CD14-positive monocyte (primary cell): Measurements from ENCODE around the gene TFF1. TPM values are rescaled to one million over a fixed set of nuclear protein-coding genes. Genes with fewer than 3 reads are reported as not detected.

Source experiments
- DNase-seq, 3 donors: peaks; one replicate each; pipeline ENCODE4 v3.0.0-alpha.2; 2011 to 2022
- H2AFZ ChIP-seq: 2 replicates; pipeline ENCODE4 v1.6.0; 2012; ENCODE audit warnings: mild to moderate bottlenecking, low read depth, low read length, inconsistent platforms; ENCODE audit not compliant: insufficient read depth, poor library complexity, severe bottlenecking
- H3K27ac ChIP-seq, 2 donors: 1 replicate in 1 of 2; 2 replicates in 1 of 2; pipeline ENCODE4 v1.5.1; 2012 to 2013; ENCODE audit warnings: low read length in 2 of 2, control low read depth in 1 of 2, inconsistent platforms in 1 of 2, low read depth in 1 of 2, mild to moderate bottlenecking in 1 of 2
- H3K27me3 ChIP-seq, 2 donors: one replicate each; pipeline versions ENCODE4 v1.6.0 to v1.6.1; 2011 to 2013; ENCODE audit warnings: low read length in 2 of 2; ENCODE audit not compliant: control insufficient read depth in 2 of 2, insufficient read depth in 2 of 2
- H3K36me3 ChIP-seq, 2 donors: replicated peaks in 1 of 2; 1 replicate in 1 of 2; 2 replicates in 1 of 2; pipeline versions ENCODE4 v1.5.1 to v1.6.1; 2012 to 2013; ENCODE audit warnings: low read length in 2 of 2, control low read depth in 1 of 2, inconsistent platforms in 1 of 2, mild to moderate bottlenecking in 1 of 2; ENCODE audit not compliant: insufficient read depth in 2 of 2, control insufficient read depth in 1 of 2
- H3K4me1 ChIP-seq, 2 donors: 1 replicate in 1 of 2; 2 replicates in 1 of 2; pipeline versions ENCODE4 v1.5.1 to v1.6.1; 2012 to 2013; ENCODE audit warnings: low read length in 2 of 2, control low read depth in 1 of 2, inconsistent platforms in 1 of 2, mild to moderate bottlenecking in 1 of 2, moderate library complexity in 1 of 2; ENCODE audit not compliant: insufficient read depth in 2 of 2, control insufficient read depth in 1 of 2
- H3K4me2 ChIP-seq: replicated peaks from 2 replicates; pipeline ENCODE3; 2012; ENCODE audit warnings: low read length, moderate library complexity, mild to moderate bottlenecking; ENCODE audit not compliant: poor library complexity, severe bottlenecking; ENCODE audit errors: extremely low read depth
- H3K4me3 ChIP-seq, 3 experiments: fragments of 200-600 bp in 1 of 3; sonication (generic) in 1 of 3; replicated peaks in 1 of 3; 1 replicate in 2 of 3; 2 replicates in 1 of 3; pipeline ENCODE4 v1.5.1; 2011 to 2013; ENCODE audit warnings: low read length in 3 of 3, mild to moderate bottlenecking in 3 of 3, control low read depth in 2 of 3, low read depth in 2 of 3, inconsistent platforms in 1 of 3, moderate library complexity in 1 of 3
- H3K79me2 ChIP-seq: 2 replicates; pipeline ENCODE4 v1.6.0; 2012; ENCODE audit warnings: mild to moderate bottlenecking, control low read depth, inconsistent platforms, low read length, moderate library complexity; ENCODE audit not compliant: insufficient read depth
- H3K9ac ChIP-seq: 2 replicates; pipeline ENCODE4 v1.6.0; 2017; ENCODE audit warnings: low read length, mild to moderate bottlenecking; ENCODE audit not compliant: insufficient read depth, poor library complexity, severe bottlenecking
- H3K9me3 ChIP-seq, 2 donors: replicated peaks in 1 of 2; 1 replicate in 1 of 2; 2 replicates in 1 of 2; pipeline versions ENCODE4 v1.5.1 to v1.6.1; 2012 to 2013; ENCODE audit warnings: low read length in 2 of 2, control low read depth in 1 of 2; ENCODE audit not compliant: control insufficient read depth in 1 of 2, insufficient read depth in 1 of 2
- H4K20me1 ChIP-seq: 2 replicates; pipeline ENCODE4 v1.6.0; 2012; ENCODE audit warnings: mild to moderate bottlenecking, low read length, control low read depth, moderate library complexity; ENCODE audit not compliant: insufficient read depth
- H3K27ac Mint-ChIP-seq, 7 donors: one replicate each; pipeline ENCODE4 v1.8.0; 2020; ENCODE audit warnings: mild to moderate bottlenecking in 7 of 7, mixed read lengths in 7 of 7, moderate library complexity in 6 of 7, inconsistent platforms in 2 of 7
- H3K27me3 Mint-ChIP-seq, 3 donors: one replicate each; pipeline ENCODE4 v1.8.0; 2021 to 2022; ENCODE audit warnings: low read depth in 3 of 3, mild to moderate bottlenecking in 3 of 3, mixed read lengths in 3 of 3, moderate library complexity in 3 of 3, inconsistent platforms in 1 of 3
- H3K36me3 Mint-ChIP-seq, 2 donors: one replicate each; pipeline ENCODE4 v1.8.0; 2020; ENCODE audit warnings: mixed read lengths in 2 of 2, inconsistent platforms in 1 of 2, mild to moderate bottlenecking in 1 of 2
- H3K4me1 Mint-ChIP-seq: one replicate; pipeline ENCODE4 v1.8.0; 2020; ENCODE audit warnings: mild to moderate bottlenecking, mixed read lengths
- H3K4me3 Mint-ChIP-seq, 2 donors: one replicate each; pipeline ENCODE4 v1.8.0; 2020; ENCODE audit warnings: mild to moderate bottlenecking in 2 of 2, mixed read lengths in 2 of 2, moderate library complexity in 1 of 2
- H3K9me3 Mint-ChIP-seq, 7 donors: one replicate each; pipeline ENCODE4 v1.8.0; 2020 to 2022; ENCODE audit warnings: mixed read lengths in 7 of 7, mild to moderate bottlenecking in 6 of 7, moderate library complexity in 6 of 7, inconsistent platforms in 2 of 7
- CTCF ChIP-seq: fragments of 200-600 bp; IDR thresholded peaks from one replicate; pipeline ENCODE4 v1.8.0; 2022; ENCODE audit warnings: antibody characterized with exemption, mild to moderate bottlenecking
- WGBS: methylation state at CpG from one replicate; pipeline ENCODE4 v1.1.5; 2013; ENCODE audit warnings: missing lambda C conversion rate; ENCODE audit not compliant: insufficient coverage; 5-methylcytosine and 5-hydroxymethylcytosine counted together
- intact Hi-C, 2 donors: fragments of 100-400 bp; cut with micrococcal nuclease; formaldehyde crosslinking; loops; one replicate each; pipeline versions ENCODE4 v1.15.0 to v1.15.1; 2023
- polyA plus RNA-seq, 3 donors: library from polyadenylated mRNA; depleted of rRNA in 1 of 3; unstranded in 2 of 3; stranded (reverse) in 1 of 3; fragments of 300-500 nt in 2 of 3; fragments of >200 nt in 1 of 3; fragmentation: Illumina TruSeq in 2 of 3; gene quantifications; 1 replicate in 2 of 3; 2 replicates in 1 of 3; pipeline ENCODE4 v1.2.3, GENCODE V29; 2012 to 2021

TFF1 gene
- polyA plus RNA-seq, 3 donors, result not detected

DNA sequence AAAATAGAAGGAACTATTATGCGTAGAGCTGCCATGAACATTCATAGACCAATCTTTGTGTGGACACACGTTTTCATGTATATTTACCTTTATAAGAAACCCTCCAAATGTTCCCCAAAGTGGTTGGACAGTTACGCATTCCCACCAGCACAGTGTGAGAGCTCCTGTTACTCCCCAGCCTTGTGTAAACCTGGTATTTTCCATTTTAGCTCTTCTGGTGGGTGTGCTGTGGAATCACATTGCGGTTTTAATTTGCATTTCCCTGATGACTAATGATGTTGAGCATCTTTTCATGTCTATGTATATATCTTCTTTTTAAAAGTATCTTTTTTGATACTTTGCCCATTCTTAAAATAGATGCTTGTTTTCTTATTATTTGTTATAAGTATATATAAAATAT, 34.2 kb upstream of the TFF1 start:
- Histone ChIP-seq H3K27me3 (no peaks in the 10 kb centered on the region), H3K79me2 (no peaks in the 10 kb centered on the region), H3K36me3 (no peaks in the 10 kb centered on the region), H3K9ac (no peak overlapping the region), H2AFZ (no peak overlapping the region), H3K4me3 (no peak overlapping the region), H3K27ac (no peak overlapping the region), H4K20me1 (no peaks in the 10 kb centered on the region), H3K4me1 (no peaks in the 10 kb centered on the region), H3K9me3 (no peaks in the 10 kb centered on the region), H3K4me2 (no peak overlapping the region)
- no peak overlapping the region for H3K27ac Mint-ChIP-seq
- H3K4me1 Mint-ChIP-seq, result no peaks in the 10 kb centered on the region
- no CpG with 5 or more reads among the region's 4 CpGs for WGBS
- intact Hi-C loops, result no loop called here
- H3K27me3 Mint-ChIP-seq, result no peaks in the 10 kb centered on the region
- H3K36me3 Mint-ChIP-seq, result no peaks in the 10 kb centered on the region
- no peak for TF ChIP-seq CTCF
- no peak overlapping the region for H3K4me3 Mint-ChIP-seq
- peaks cover 0 to 5% (median 2%) of the 10 kb centered on the region in 7 donors for H3K9me3 Mint-ChIP-seq
- DNase-seq, result no peak

- TF ChIP-seq CTCF, result no peak
- WGBS, result 88% methylated on average over 10 of the region's 12 CpGs
- Histone ChIP-seq H3K9me3 (no peaks in the 10 kb centered on the region), H3K36me3 (no peaks in the 10 kb centered on the region), H3K4me2 (no peak overlapping the region), H3K4me1 (no peaks in the 10 kb centered on the region), H2AFZ (no peak overlapping the region), H3K27me3 (no peaks in the 10 kb centered on the region), H4K20me1 (no peaks in the 10 kb centered on the region), H3K27ac (no peak overlapping the region), H3K4me3 (no peak overlapping the region), H3K79me2 (no peaks in the 10 kb centered on the region), H3K9ac (no peak overlapping the region)
- H3K4me3 Mint-ChIP-seq, result no peak overlapping the region
- no peak for DNase-seq
- H3K27me3 Mint-ChIP-seq, result peaks cover 0 to 2% (median 0%) of the 10 kb centered on the region in 3 donors
- no peaks in the 10 kb centered on the region for H3K36me3 Mint-ChIP-seq
- intact Hi-C loops, result no loop called here
- H3K4me1 Mint-ChIP-seq, result no peaks in the 10 kb centered on the region
- H3K9me3 Mint-ChIP-seq, result peaks cover 0 to 5% (median 2%) of the 10 kb centered on the region in 7 donors
- no peak overlapping the region for H3K27ac Mint-ChIP-seq
These were observed 32.2 kb upstream of the TFF1 start for GRCh38 chr21:42398436-42399028.
